Measurements from ENCODE around the gene RAVER2.

DNA sequence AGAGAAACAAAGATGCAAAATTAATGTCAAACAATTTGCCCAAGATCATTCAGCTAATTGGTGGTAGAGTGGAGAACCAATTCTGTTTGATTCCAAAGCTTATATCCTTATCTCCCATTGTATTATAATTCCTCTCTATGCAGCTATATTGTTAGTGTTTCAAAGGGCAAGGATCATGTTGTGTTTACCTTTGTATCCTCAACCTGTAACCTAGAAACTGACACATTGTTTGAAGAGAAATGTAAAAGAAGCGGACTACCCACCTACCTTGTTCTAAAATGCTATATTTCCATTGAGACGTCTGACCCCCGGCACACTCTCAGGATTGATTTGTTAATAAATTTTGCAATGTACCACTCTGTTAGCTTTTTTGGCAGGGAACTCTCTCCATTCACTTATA lies 9.3 kb downstream of the RAVER2 start:
- TF ChIP-seq POLR2AphosphoS5 (IDR thresholded peaks at IDR 0.05; ENCODE audit: low read depth, low read length), result no peak
- no peak for TF ChIP-seq SIN3A (IDR thresholded peaks at IDR 0.05; ENCODE audit: borderline replicate concordance, insufficient read depth, low read depth, low read length)
- TF ChIP-seq, protein P1, sequence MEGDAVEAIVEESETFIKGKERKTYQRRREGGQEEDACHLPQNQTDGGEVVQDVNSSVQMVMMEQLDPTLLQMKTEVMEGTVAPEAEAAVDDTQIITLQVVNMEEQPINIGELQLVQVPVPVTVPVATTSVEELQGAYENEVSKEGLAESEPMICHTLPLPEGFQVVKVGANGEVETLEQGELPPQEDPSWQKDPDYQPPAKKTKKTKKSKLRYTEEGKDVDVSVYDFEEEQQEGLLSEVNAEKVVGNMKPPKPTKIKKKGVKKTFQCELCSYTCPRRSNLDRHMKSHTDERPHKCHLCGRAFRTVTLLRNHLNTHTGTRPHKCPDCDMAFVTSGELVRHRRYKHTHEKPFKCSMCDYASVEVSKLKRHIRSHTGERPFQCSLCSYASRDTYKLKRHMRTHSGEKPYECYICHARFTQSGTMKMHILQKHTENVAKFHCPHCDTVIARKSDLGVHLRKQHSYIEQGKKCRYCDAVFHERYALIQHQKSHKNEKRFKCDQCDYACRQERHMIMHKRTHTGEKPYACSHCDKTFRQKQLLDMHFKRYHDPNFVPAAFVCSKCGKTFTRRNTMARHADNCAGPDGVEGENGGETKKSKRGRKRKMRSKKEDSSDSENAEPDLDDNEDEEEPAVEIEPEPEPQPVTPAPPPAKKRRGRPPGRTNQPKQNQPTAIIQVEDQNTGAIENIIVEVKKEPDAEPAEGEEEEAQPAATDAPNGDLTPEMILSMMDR (IDR thresholded peaks at IDR 0.05), result no peak
- TF ChIP-seq, protein P2, sequence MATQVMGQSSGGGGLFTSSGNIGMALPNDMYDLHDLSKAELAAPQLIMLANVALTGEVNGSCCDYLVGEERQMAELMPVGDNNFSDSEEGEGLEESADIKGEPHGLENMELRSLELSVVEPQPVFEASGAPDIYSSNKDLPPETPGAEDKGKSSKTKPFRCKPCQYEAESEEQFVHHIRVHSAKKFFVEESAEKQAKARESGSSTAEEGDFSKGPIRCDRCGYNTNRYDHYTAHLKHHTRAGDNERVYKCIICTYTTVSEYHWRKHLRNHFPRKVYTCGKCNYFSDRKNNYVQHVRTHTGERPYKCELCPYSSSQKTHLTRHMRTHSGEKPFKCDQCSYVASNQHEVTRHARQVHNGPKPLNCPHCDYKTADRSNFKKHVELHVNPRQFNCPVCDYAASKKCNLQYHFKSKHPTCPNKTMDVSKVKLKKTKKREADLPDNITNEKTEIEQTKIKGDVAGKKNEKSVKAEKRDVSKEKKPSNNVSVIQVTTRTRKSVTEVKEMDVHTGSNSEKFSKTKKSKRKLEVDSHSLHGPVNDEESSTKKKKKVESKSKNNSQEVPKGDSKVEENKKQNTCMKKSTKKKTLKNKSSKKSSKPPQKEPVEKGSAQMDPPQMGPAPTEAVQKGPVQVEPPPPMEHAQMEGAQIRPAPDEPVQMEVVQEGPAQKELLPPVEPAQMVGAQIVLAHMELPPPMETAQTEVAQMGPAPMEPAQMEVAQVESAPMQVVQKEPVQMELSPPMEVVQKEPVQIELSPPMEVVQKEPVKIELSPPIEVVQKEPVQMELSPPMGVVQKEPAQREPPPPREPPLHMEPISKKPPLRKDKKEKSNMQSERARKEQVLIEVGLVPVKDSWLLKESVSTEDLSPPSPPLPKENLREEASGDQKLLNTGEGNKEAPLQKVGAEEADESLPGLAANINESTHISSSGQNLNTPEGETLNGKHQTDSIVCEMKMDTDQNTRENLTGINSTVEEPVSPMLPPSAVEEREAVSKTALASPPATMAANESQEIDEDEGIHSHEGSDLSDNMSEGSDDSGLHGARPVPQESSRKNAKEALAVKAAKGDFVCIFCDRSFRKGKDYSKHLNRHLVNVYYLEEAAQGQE (IDR thresholded peaks at IDR 0.05; ENCODE audit: insufficient read depth in 1 of 2, low read depth in 2 of 2, low read length in 1 of 2), result no peak
